Effector memory CD4-positive, alpha-beta T cell (primary cell): Measurements from ENCODE around the gene ZBTB48.

Source experiments
- DNase-seq, 3 donors: peaks; one replicate each; pipeline ENCODE4 v3.0.0-alpha.2; 2020
- H3K27ac ChIP-seq: 2 replicates; pipeline ENCODE4 v1.7.0; 2013; ENCODE audit warnings: mild to moderate bottlenecking, low read length, moderate library complexity; ENCODE audit not compliant: insufficient read depth, poor library complexity, severe bottlenecking
- H3K27me3 ChIP-seq: replicated peaks from 2 replicates; pipeline ENCODE4 v1.7.0; 2013; ENCODE audit warnings: mild to moderate bottlenecking, low read length; ENCODE audit not compliant: insufficient read depth, control insufficient read depth, poor library complexity, severe bottlenecking
- H3K36me3 ChIP-seq: 2 replicates; pipeline ENCODE4 v1.7.0; 2013; ENCODE audit warnings: mild to moderate bottlenecking, low read length, moderate library complexity; ENCODE audit not compliant: control insufficient read depth, insufficient read depth
- H3K4me1 ChIP-seq: 2 replicates; pipeline ENCODE4 v1.7.0; 2013; ENCODE audit warnings: low read length, mild to moderate bottlenecking; ENCODE audit not compliant: control insufficient read depth, insufficient read depth, poor library complexity, severe bottlenecking
- H3K4me3 ChIP-seq: 2 replicates; pipeline ENCODE4 v1.7.0; 2013; ENCODE audit warnings: low read length, low read depth, mild to moderate bottlenecking; ENCODE audit not compliant: insufficient read depth, poor library complexity, severe bottlenecking
- H3K9me3 ChIP-seq: 2 replicates; pipeline ENCODE4 v1.7.0; 2013; ENCODE audit warnings: mild to moderate bottlenecking, low read length, moderate library complexity; ENCODE audit not compliant: control insufficient read depth

Gene ZBTB48

GRCh38 chr1:6582370-6582769 is 2.6 kb downstream of the ZBTB48 start:
- no peaks in the 10 kb centered on the region for H3K9me3 ChIP-seq
- H3K27me3 ChIP-seq, result no peaks in the 10 kb centered on the region
- DNase-seq, result no peak
- H3K4me1 ChIP-seq, result peaks cover 21% of the 10 kb centered on the region
- no peaks in the 10 kb centered on the region for H3K36me3 ChIP-seq
- peak overlapping the region; percentile 40 for H3K27ac ChIP-seq
- H3K4me3 ChIP-seq, result no peak overlapping the region

- no peak overlapping the region for H3K27ac ChIP-seq
- peaks cover 19% of the 10 kb centered on the region for H3K36me3 ChIP-seq
- H3K4me1 ChIP-seq, result peaks cover 18% of the 10 kb centered on the region
- no peak overlapping the region for H3K4me3 ChIP-seq
- no peaks in the 10 kb centered on the region for H3K27me3 ChIP-seq
- H3K9me3 ChIP-seq, result no peaks in the 10 kb centered on the region
- no peak for DNase-seq
Observed at GRCh38 chr1:6584126-6585080, 4.6 kb downstream of the ZBTB48 start.

DNA sequence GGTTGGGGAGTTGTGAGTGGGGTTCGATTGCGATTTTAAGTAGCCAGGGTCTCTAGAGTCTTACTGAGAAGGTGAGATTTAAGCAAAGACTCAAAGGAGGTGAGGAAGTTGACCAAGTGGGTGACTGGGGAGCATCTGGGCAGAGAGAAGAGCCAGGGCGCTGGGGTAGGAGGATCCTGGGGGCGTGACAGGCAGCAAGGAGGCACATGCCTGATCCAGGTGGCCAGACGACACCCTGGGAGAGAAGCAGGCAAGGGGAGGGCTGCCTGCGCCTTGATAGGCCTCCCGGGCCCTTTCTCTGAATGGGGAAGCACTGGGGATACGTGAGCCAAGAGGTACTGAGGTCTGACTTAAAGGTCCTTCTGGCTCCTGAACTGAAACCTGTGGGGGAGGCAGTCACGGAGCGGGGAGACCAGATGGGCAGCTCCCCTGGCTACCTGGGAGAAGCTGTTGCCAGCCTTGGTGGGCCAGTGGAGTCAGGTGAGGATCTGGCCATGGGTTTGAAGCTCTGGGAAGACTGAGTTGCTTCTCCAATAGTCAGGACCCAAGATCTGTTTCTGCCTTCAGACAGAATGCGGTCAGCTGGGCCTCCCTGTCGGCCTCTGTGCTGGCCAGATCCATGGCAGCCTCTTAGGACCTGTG is 5.4 kb downstream of the ZBTB48 start:
- peaks cover 27% of the 10 kb centered on the region for H3K36me3 ChIP-seq
- H3K4me1 ChIP-seq, result peaks cover 15% of the 10 kb centered on the region
- H3K4me3 ChIP-seq, result no peak overlapping the region
- H3K27me3 ChIP-seq, result no peaks in the 10 kb centered on the region
- H3K27ac ChIP-seq, result no peak overlapping the region
- no peaks in the 10 kb centered on the region for H3K9me3 ChIP-seq
- DNase-seq, result no peak

GRCh38 chr1:6585841-6586240 is 6.0 kb downstream of the ZBTB48 start:
- Histone ChIP-seq H3K27me3 (no peaks in the 10 kb centered on the region), H3K4me3 (no peak overlapping the region), H3K9me3 (no peaks in the 10 kb centered on the region), H3K36me3 (peaks cover 27% of the 10 kb centered on the region), H3K4me1 (peaks cover 10% of the 10 kb centered on the region), H3K27ac (no peak overlapping the region)
- no peak for DNase-seq

GRCh38 chr1:6586404-6586816 is 6.6 kb downstream of the ZBTB48 start:
- Histone ChIP-seq H3K4me3 (no peak overlapping the region), H3K27ac (no peak overlapping the region), H3K9me3 (no peaks in the 10 kb centered on the region), H3K27me3 (no peaks in the 10 kb centered on the region), H3K36me3 (peaks cover 27% of the 10 kb centered on the region), H3K4me1 (peaks cover 5% of the 10 kb centered on the region)
- no peak for DNase-seq

DNA sequence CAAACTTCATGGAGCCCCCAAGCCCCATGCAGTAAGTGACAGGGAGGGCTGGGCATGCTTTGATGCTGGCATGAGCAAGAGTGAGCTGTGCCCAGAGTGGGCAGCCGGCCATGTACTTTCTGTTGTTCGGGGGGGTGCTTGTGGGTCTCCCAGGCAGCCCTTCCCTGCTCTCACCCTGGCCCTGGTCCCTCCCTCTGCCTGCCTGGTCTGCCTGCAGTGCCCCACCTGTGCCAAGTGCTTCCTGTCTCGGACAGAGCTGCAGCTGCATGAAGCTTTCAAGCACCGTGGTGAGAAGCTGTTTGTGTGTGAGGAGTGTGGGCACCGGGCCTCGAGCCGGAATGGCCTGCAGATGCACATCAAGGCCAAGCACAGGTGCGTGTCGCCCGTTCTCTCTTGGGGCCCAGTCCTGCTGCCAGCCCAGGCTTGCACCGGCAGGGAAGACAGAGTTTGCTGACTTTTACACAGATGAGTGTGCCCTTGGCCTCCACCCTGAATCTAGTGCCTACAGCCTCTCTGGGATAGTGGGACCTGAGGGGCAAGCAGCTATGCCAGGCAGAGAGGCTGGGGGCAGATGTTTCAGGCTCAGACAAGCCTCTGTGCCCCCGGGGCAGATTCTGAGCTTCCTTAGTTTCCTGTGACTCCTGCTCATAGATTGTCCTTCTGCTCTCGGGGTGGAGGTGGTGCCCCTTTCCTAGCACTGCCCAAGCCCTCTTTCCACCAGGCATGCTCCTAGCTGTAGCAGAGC is 7.6 kb downstream of the ZBTB48 start:
- DNase-seq, result no peak
- Histone ChIP-seq H3K4me3 (no peak overlapping the region), H3K9me3 (no peaks in the 10 kb centered on the region), H3K4me1 (peaks cover 3% of the 10 kb centered on the region), H3K27me3 (no peaks in the 10 kb centered on the region), H3K27ac (no peak overlapping the region), H3K36me3 (peaks cover 30% of the 10 kb centered on the region)

DNA sequence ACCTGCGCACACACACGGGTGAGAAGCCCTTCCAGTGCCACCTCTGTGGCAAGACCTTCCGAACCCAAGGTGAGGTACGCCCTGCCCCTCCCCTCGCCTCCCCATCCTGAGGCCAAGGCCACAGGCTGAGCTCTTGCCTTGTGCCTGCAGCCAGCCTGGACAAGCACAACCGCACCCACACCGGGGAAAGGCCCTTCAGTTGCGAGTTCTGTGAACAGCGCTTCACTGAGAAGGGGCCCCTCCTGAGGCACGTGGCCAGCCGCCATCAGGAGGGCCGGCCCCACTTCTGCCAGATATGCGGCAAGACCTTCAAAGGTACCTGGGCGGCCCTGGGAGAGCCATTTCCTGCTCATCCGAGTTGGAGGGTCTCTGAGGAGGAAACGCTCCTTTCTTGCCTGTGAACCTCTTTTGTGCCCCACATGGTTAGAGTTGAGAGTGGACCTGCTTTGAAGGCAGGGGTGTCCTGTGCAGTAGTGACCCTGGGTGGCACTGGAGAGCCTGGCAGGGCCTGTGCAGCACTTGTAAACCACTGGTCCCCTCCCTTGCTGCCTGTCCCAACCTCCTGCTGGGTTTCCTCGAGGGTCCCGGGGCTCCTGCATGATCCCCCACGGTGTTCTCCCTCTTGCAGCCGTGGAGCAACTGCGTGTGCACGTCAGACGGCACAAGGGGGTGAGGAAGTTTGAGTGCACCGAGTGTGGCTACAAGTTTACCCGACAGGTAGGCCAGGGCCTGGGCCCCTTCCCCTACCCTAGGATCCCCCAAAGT is 8.5 kb downstream of the ZBTB48 start:
- Histone ChIP-seq H3K36me3 (peaks cover 38% of the 10 kb centered on the region), H3K9me3 (no peaks in the 10 kb centered on the region), H3K4me3 (no peak overlapping the region), H3K27me3 (no peaks in the 10 kb centered on the region), H3K27ac (no peak overlapping the region), H3K4me1 (peaks cover 3% of the 10 kb centered on the region)
- DNase-seq, result no peak

DNA sequence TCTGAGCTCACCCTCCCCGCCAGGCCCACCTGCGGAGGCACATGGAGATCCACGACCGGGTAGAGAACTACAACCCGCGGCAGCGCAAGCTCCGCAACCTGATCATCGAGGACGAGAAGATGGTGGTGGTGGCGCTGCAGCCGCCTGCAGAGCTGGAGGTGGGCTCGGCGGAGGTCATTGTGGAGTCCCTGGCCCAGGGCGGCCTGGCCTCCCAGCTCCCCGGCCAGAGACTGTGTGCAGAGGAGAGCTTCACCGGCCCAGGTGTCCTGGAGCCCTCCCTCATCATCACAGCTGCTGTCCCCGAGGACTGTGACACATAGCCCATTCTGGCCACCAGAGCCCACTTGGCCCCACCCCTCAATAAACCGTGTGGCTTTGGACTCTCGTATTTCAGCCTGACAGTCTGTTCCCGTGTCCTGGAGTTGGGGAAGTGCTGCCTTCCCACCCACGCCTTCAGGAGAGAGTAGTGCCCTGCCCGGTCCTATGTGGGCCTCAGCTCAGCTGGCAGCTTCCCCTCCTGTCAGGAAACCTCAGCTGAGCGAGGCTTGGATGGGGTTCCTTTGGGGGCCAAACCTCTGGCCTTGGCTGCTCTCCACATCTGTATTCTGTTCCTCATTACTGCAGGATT is 9.2 kb downstream of the ZBTB48 start:
- Histone ChIP-seq H3K27me3 (no peaks in the 10 kb centered on the region), H3K4me1 (peaks cover 3% of the 10 kb centered on the region), H3K27ac (no peak overlapping the region), H3K4me3 (no peak overlapping the region), H3K9me3 (no peaks in the 10 kb centered on the region), H3K36me3 (peaks cover 45% of the 10 kb centered on the region)
- DNase-seq, result no peak

GRCh38 chr1:6590046-6590445 is 10.3 kb downstream of the ZBTB48 start:
- Histone ChIP-seq H3K36me3 (peaks cover 48% of the 10 kb centered on the region), H3K27me3 (no peaks in the 10 kb centered on the region), H3K9me3 (no peaks in the 10 kb centered on the region), H3K4me1 (peaks cover 3% of the 10 kb centered on the region), H3K27ac (no peak overlapping the region), H3K4me3 (no peak overlapping the region)
- no peak for DNase-seq
